Esophagus squamous epithelium (tissue), 4 donors: ENCODE results near the gene ATP2B2.

Experiments
- POLR2A ChIP-seq, 4 donors: fragments of 450-650 bp; IDR thresholded peaks; one replicate each; pipeline ENCODE4 v1.6.1; 2017; ENCODE audit warnings: antibody characterized with exemption in 4 of 4, mild to moderate bottlenecking in 4 of 4, moderate library complexity in 3 of 4
- TF ChIP-seq, protein P1 (sequence below), 6 experiments: fragments of 450-650 bp in 4 of 6; fragments of 200-600 bp in 2 of 6; sonication (generic) in 2 of 6; IDR thresholded peaks; one replicate each; pipeline ENCODE4 v1.5.1; 2016 to 2019; ENCODE audit warnings: antibody characterized with exemption in 6 of 6, mild to moderate bottlenecking in 4 of 6, moderate library complexity in 4 of 6

DNA sequence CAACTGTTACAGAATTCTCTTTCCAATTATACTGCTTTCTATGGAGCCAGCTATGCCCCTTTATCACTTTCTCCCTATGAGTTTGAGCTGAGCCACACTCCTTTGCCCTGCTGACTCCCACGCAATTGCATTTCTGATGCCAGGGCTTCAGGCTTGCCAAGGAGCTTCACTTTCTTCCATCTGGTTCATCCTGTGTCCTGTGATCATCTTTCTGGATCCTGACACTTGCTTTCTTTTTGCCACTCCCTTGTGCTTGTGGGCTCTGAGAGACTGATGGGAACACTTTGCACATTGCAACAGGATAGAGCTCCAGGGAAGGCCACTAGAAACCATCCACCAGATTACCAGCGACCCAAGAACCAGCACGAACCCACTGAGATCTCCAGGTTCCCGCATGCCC is 107.5 kb downstream of the ATP2B2 start:
- TF ChIP-seq, protein P1, sequence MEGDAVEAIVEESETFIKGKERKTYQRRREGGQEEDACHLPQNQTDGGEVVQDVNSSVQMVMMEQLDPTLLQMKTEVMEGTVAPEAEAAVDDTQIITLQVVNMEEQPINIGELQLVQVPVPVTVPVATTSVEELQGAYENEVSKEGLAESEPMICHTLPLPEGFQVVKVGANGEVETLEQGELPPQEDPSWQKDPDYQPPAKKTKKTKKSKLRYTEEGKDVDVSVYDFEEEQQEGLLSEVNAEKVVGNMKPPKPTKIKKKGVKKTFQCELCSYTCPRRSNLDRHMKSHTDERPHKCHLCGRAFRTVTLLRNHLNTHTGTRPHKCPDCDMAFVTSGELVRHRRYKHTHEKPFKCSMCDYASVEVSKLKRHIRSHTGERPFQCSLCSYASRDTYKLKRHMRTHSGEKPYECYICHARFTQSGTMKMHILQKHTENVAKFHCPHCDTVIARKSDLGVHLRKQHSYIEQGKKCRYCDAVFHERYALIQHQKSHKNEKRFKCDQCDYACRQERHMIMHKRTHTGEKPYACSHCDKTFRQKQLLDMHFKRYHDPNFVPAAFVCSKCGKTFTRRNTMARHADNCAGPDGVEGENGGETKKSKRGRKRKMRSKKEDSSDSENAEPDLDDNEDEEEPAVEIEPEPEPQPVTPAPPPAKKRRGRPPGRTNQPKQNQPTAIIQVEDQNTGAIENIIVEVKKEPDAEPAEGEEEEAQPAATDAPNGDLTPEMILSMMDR (IDR thresholded peaks at IDR 0.05): no peak
- TF ChIP-seq POLR2A (IDR thresholded peaks at IDR 0.05): no peak
